GM12878 (cell line): ENCODE results near the gene WSCD2. TPM values are rescaled to one million over a fixed set of nuclear protein-coding genes. Genes with fewer than 3 reads are reported as not detected.

ENCODE experiments used
- ATAC-seq: fragments of 200-7000 bp; cut with Tn5 transposase; 3 replicates; pipeline ENCODE4 v1.9.1; 2020; ENCODE audit warnings: mild to moderate bottlenecking, moderate library complexity
- BruUV-seq: library from RNA; stranded (reverse); fragments of 400-500 nt; replicated peaks from 2 replicates; lab custom pipeline; 2021; lab: Mats Ljungman, UMichigan
- CTCF ChIA-PET: fragments of 300-600 bp; sonication (Branson Sonifier 250); formaldehyde crosslinking; extraction: SDS; loops from one replicate; lab custom pipeline; 2021; ENCODE audit warnings: inconsistent platforms; lab: Yijun Ruan, JAX
- POLR2A ChIA-PET: fragments of 350-600 bp; formaldehyde crosslinking; extraction: SDS; loops from one replicate; lab custom pipeline; 2021; ENCODE audit warnings: inconsistent platforms; lab: Charles Lee
- RAD21 ChIA-PET: fragments of 300-600 bp; sonication (Branson Sonifier 250); formaldehyde crosslinking; loops from one replicate; lab custom pipeline; 2023; ENCODE audit warnings: antibody characterized with exemption; ENCODE audit not compliant: unreplicated experiment; lab: Charles Lee
- SMC1A ChIA-PET: fragments of 300-600 bp; sonication (Branson Sonifier 250); formaldehyde crosslinking; loops from one replicate; lab custom pipeline; 2023; ENCODE audit not compliant: unreplicated experiment, uncharacterized antibody; lab: Charles Lee
- DNase-seq: peaks from one replicate; pipeline ENCODE4 v3.0.0-alpha.2; 2011; ENCODE audit warnings: low read depth, low spot score
- FAIRE-seq: peaks from 3 replicates; lab custom pipeline; 2011; peaks lifted over from hg19 to GRCh38; lab: Jason Lieb, UNC
- H2AFZ ChIP-seq: 2 replicates; pipeline ENCODE4 v1.6.0; 2011; ENCODE audit warnings: low read depth, low read length, control low read depth; ENCODE audit not compliant: control insufficient read depth
- H3K27ac ChIP-seq: 2 replicates; pipeline ENCODE4 v1.5.1; 2011; ENCODE audit warnings: control low read depth; ENCODE audit not compliant: control insufficient read depth, insufficient read depth
- H3K27me3 ChIP-seq, 2 experiments: replicated peaks in 1 of 2; 2 replicates each; pipeline versions ENCODE4 v1.6.0 to v1.6.1; 2011; ENCODE audit warnings: low read length in 1 of 2; ENCODE audit not compliant: control insufficient read depth in 2 of 2, insufficient read depth in 2 of 2
- H3K36me3 ChIP-seq, 2 experiments: 2 replicates each; pipeline ENCODE4 v1.5.1; 2011; ENCODE audit warnings: low read length in 1 of 2; ENCODE audit not compliant: control insufficient read depth in 2 of 2, insufficient read depth in 2 of 2
- H3K4me1 ChIP-seq: 2 replicates; pipeline ENCODE4 v1.6.1; 2011; ENCODE audit warnings: mild to moderate bottlenecking, low read length, moderate library complexity, mixed read lengths; ENCODE audit not compliant: control insufficient read depth, insufficient read depth
- H3K4me2 ChIP-seq: 2 replicates; pipeline ENCODE4 v1.6.0; 2011; ENCODE audit warnings: control low read depth; ENCODE audit not compliant: control insufficient read depth, insufficient read depth
- H3K4me3 ChIP-seq: fragments of 200-600 bp; sonication (generic); 2 replicates; pipeline ENCODE4 v1.5.1; 2016
- H3K79me2 ChIP-seq: 2 replicates; pipeline ENCODE4 v1.6.0; 2011; ENCODE audit warnings: low read length; ENCODE audit not compliant: control insufficient read depth, insufficient read depth
- H3K9ac ChIP-seq: 2 replicates; pipeline ENCODE4 v1.8.0; 2011; ENCODE audit warnings: low read length, control low read depth, mixed read lengths; ENCODE audit not compliant: control insufficient read depth, insufficient read depth
- H3K9me3 ChIP-seq: replicated peaks from 3 replicates; pipeline ENCODE4 v1.5.1; 2011; ENCODE audit warnings: mild to moderate bottlenecking, low read length; ENCODE audit not compliant: control insufficient read depth, insufficient read depth
- H4K20me1 ChIP-seq: 2 replicates; pipeline ENCODE4 v1.6.0; 2011; ENCODE audit not compliant: control insufficient read depth, insufficient read depth
- BHLHE40 ChIP-seq, 2 experiments: fragments of 450-650 bp in 1 of 2; IDR thresholded peaks; 2 replicates each; pipeline ENCODE4 v1.6.1; 2011 to 2017; ENCODE audit warnings: low read depth in 2 of 2, borderline replicate concordance in 1 of 2, improper control_type of control experiment in 1 of 2, low read length in 1 of 2, mild to moderate bottlenecking in 1 of 2
- CBFB ChIP-seq: IDR thresholded peaks from 2 replicates; pipeline ENCODE4 v1.6.1; 2016; ENCODE audit warnings: antibody characterized with exemption, low read depth
- EED ChIP-seq: sonication (generic); IDR thresholded peaks from 2 replicates; pipeline ENCODE4 v1.6.1; 2016; ENCODE audit warnings: antibody characterized with exemption, low read depth
- HCFC1 ChIP-seq: fragments of 150-350 bp; IDR thresholded peaks from 2 replicates; pipeline ENCODE4 v1.6.1; 2014; ENCODE audit warnings: low read length
- KLF5 ChIP-seq: fragments of 450-650 bp; IDR thresholded peaks from 2 replicates; pipeline ENCODE4 v1.6.1; 2014; ENCODE audit warnings: mild to moderate bottlenecking; ENCODE audit not compliant: partially characterized antibody
- NFXL1 ChIP-seq: fragments of 450-650 bp; IDR thresholded peaks from 2 replicates; pipeline ENCODE4 v1.6.1; 2017; ENCODE audit warnings: antibody characterized with exemption, mild to moderate bottlenecking, borderline replicate concordance
- POLR2AphosphoS2 ChIP-seq: IDR thresholded peaks from 2 replicates; pipeline ENCODE4 v1.6.1; 2011; ENCODE audit warnings: low read depth, mild to moderate bottlenecking, low read length, improper control_type of control experiment, moderate library complexity
- RAD51 ChIP-seq: fragments of 450-650 bp; IDR thresholded peaks from 2 replicates; pipeline ENCODE4 v1.6.1; 2016; ENCODE audit warnings: moderate library complexity, mild to moderate bottlenecking, inconsistent platforms
- RUNX3 ChIP-seq: IDR thresholded peaks from 2 replicates; pipeline ENCODE4 v1.6.1; 2012; ENCODE audit warnings: low read length, inconsistent platforms
- TAF1 ChIP-seq: IDR thresholded peaks from 2 replicates; pipeline ENCODE4 v1.6.1; 2011; ENCODE audit warnings: mild to moderate bottlenecking, low read depth, low read length, borderline replicate concordance
- YBX1 ChIP-seq: fragments of 450-650 bp; IDR thresholded peaks from 2 replicates; pipeline ENCODE4 v1.6.1; 2016; ENCODE audit warnings: antibody characterized with exemption
- ZNF384 ChIP-seq: IDR thresholded peaks from 2 replicates; pipeline ENCODE4 v1.6.1; 2012; ENCODE audit warnings: low read depth, mild to moderate bottlenecking, low read length, improper control_type of control experiment, borderline replicate concordance
- WGBS: methylation state at CpG from one replicate; pipeline ENCODE4 v1.1.6; 2016; ENCODE audit warnings: low lambda C conversion rate; ENCODE audit not compliant: insufficient replicate concordance, insufficient coverage; ENCODE audit errors: missing lambda C conversion rate; 5-methylcytosine and 5-hydroxymethylcytosine counted together
- in situ Hi-C: fragments of 300-500 bp; cut with MboI; formaldehyde crosslinking; loops from 9 replicates; pipeline ENCODE4 v1.14.3; 2018; ENCODE audit warnings: mixed read lengths
- intact Hi-C: fragments of 100-400 bp; cut with micrococcal nuclease; formaldehyde crosslinking; loops from one replicate; pipeline ENCODE4 v1.14.2; 2022; ENCODE audit not compliant: unreplicated experiment
- polyA plus RNA-seq, 11 experiments: library from polyadenylated mRNA; depleted of rRNA in 4 of 11; unstranded in 6 of 11; stranded (reverse) in 5 of 11; fragments of >200 nt; fragmentation: Nextera tagmentation in 4 of 11; fragmentation: Illumina TruSeq in 1 of 11; extraction: Ambion mirVana in 4 of 11; extraction: Trizol in 1 of 11; gene quantifications; 1 replicate in 1 of 11; 2 replicates in 10 of 11; pipeline versions ENCODE4 v1.2.1 to v1.2.3, GENCODE V29; 2011 to 2016; ENCODE audit warnings: inconsistent platforms in 2 of 11, missing spikeins in 2 of 11, low read depth in 1 of 11
- total RNA-seq, 4 experiments: library from RNA; depleted of rRNA in 3 of 4; stranded (reverse); fragments of >200 nt in 3 of 4; fragmentation: Illumina TruSeq in 1 of 4; extraction: Trizol in 1 of 4; gene quantifications; 2 replicates each; pipeline versions ENCODE4 v1.2.1 to v1.2.3, GENCODE V29; 2013 to 2021
- TF ChIP-seq, protein P1 (sequence below): fragments of 450-650 bp; IDR thresholded peaks from 2 replicates; pipeline ENCODE4 v1.6.1; 2014; ENCODE audit warnings: mild to moderate bottlenecking

The WSCD2 gene
- total and polyA plus RNA-seq, 10 of the 15 experiments (the other 5 are each of a cell fraction or from before 2014, with no cell fraction given): 0.41 TPM; not detected in 9

DNA sequence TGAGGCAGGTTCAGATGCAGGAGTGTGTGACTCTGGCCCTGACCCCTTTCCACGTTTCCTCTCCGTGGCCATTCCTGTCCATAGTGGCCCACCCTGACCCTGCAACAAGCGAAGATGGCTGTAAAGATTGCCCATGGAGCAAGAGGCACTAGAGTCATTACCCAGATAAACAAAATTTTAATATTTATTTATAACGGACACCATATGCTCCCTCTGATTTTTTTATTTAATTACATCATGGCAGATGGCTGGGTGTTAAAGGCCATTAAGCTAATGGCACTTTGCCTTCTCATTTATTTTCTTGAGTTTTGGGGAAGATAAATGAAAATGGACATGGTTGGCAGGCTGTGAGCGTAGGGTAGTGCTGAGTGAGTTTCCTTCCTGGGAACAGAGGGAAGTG lies 58.7 kb downstream of the WSCD2 start:
- FAIRE-seq: no peak
- H3K79me2 ChIP-seq: no peaks in the 10 kb centered on the region
- H3K4me1 ChIP-seq: no peaks in the 10 kb centered on the region
- ChIA-PET RAD21 (no interaction called here), SMC1A (interaction anchor here (1.6 kb wide), 1 partner anchor 8 kb away, joined by 5 read pairs; no protein-coding TSS in a partner anchor), CTCF (no interaction called here), POLR2A (no interaction called here)
- H4K20me1 ChIP-seq: no peaks in the 10 kb centered on the region
- no peak overlapping the region for H2AFZ ChIP-seq
- no peak overlapping the region for H3K27ac ChIP-seq
- no peak overlapping the region for H3K4me3 ChIP-seq
- intact Hi-C loops (no loop called here), in situ Hi-C loops (no loop called here)
- TF ChIP-seq ZNF384 (no peak), YBX1 (no peak), BHLHE40 (IDR thresholded peaks at IDR 0.05; ENCODE audit: borderline replicate concordance in 1 of 2, low read depth in 2 of 2, low read length in 1 of 2) (no peak), KLF5 (no peak), POLR2AphosphoS2 (no peak), HCFC1 (no peak), TAF1 (no peak), RUNX3 (no peak), CBFB (no peak), RAD51 (no peak), EED (no peak), NFXL1 (no peak)
- TF ChIP-seq, protein P1, sequence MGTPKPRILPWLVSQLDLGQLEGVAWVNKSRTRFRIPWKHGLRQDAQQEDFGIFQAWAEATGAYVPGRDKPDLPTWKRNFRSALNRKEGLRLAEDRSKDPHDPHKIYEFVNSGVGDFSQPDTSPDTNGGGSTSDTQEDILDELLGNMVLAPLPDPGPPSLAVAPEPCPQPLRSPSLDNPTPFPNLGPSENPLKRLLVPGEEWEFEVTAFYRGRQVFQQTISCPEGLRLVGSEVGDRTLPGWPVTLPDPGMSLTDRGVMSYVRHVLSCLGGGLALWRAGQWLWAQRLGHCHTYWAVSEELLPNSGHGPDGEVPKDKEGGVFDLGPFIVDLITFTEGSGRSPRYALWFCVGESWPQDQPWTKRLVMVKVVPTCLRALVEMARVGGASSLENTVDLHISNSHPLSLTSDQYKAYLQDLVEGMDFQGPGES: no peak
- 2% methylated on average over 5 of the region's 5 CpGs for WGBS
- no peak overlapping the region for H3K4me2 ChIP-seq
- no peaks in the 10 kb centered on the region for H3K36me3 ChIP-seq
- H3K9me3 ChIP-seq: no peaks in the 10 kb centered on the region; the same call in 2 of the 3 replicates
- H3K9ac ChIP-seq: no peak overlapping the region
- no peak for DNase-seq
- ATAC-seq: no peak
- H3K27me3 ChIP-seq: peaks cover 0 to 2% of the 10 kb centered on the region in 2 experiments; a peak in 2 of 4 replicates
- BruUV-seq: no TSS peak
